OCI-LY1 (cell line): ENCODE results near the gene FGF14.

ENCODE experiments used
- H2AFZ ChIP-seq: fragments of 200-600 bp; sonication (generic), shearing (Covaris generic); 2 replicates; pipeline ENCODE4 v1.6.0; 2014; ENCODE audit warnings: antibody characterized with exemption, mild to moderate bottlenecking, low read length
- H3F3A ChIP-seq: fragments of 200-600 bp; sonication (generic), shearing (Covaris generic); 2 replicates; pipeline ENCODE4 v1.6.0; 2014; ENCODE audit warnings: mild to moderate bottlenecking, antibody characterized with exemption, low read length, moderate library complexity; ENCODE audit not compliant: insufficient read depth
- H3K27ac ChIP-seq: fragments of 200-600 bp; sonication (generic); 2 replicates; pipeline ENCODE4 v1.5.1; 2014; ENCODE audit warnings: low read length, mixed run types, mild to moderate bottlenecking, low read depth; ENCODE audit not compliant: poor library complexity, severe bottlenecking
- H3K27me3 ChIP-seq: fragments of 200-600 bp; sonication (generic); 2 replicates; pipeline ENCODE4 v1.6.0; 2014; ENCODE audit warnings: antibody characterized with exemption, mild to moderate bottlenecking, low read length, moderate library complexity; ENCODE audit not compliant: insufficient read depth
- H3K36me3 ChIP-seq: fragments of 200-600 bp; sonication (generic); 2 replicates; pipeline ENCODE4 v1.6.1; 2014; ENCODE audit warnings: mild to moderate bottlenecking, antibody characterized with exemption, low read length, moderate library complexity, mixed read lengths; ENCODE audit not compliant: insufficient read depth
- H3K4me1 ChIP-seq: fragments of 200-600 bp; sonication (generic); 2 replicates; pipeline ENCODE4 v1.5.1; 2014; ENCODE audit warnings: mild to moderate bottlenecking, low read length, moderate library complexity; ENCODE audit not compliant: insufficient read depth, severe bottlenecking
- H3K4me2 ChIP-seq: fragments of 200-600 bp; sonication (generic), shearing (Covaris generic); 2 replicates; pipeline ENCODE4 v1.6.1; 2014; ENCODE audit warnings: low read length
- H3K4me3 ChIP-seq: fragments of 200-600 bp; sonication (generic); 2 replicates; pipeline ENCODE4 v1.5.1; 2014; ENCODE audit warnings: low read length, low read depth, mild to moderate bottlenecking, mixed read lengths; ENCODE audit not compliant: poor library complexity, severe bottlenecking
- H3K79me2 ChIP-seq: fragments of 200-600 bp; shearing (Covaris generic); 2 replicates; pipeline ENCODE4 v1.6.1; 2016; ENCODE audit warnings: mixed run types, low read length, mixed read lengths; ENCODE audit not compliant: insufficient read depth
- H3K9ac ChIP-seq: fragments of 200-600 bp; sonication (generic), shearing (Covaris generic); 2 replicates; pipeline ENCODE4 v1.6.1; 2014; ENCODE audit warnings: mild to moderate bottlenecking, low read length, mixed read lengths
- H3K9me2 ChIP-seq: fragments of 200-600 bp; sonication (generic), shearing (Covaris generic); 2 replicates; pipeline ENCODE4 v1.6.1; 2014; ENCODE audit warnings: low read depth, mild to moderate bottlenecking, low read length, mixed read lengths
- H3K9me3 ChIP-seq: fragments of 200-600 bp; shearing (Covaris generic); 2 replicates; pipeline ENCODE4 v1.6.1; 2014; ENCODE audit warnings: low read length, mixed read lengths
- H4K20me1 ChIP-seq: fragments of 200-600 bp; sonication (generic), shearing (Covaris generic); 2 replicates; pipeline ENCODE4 v1.6.0; 2016; ENCODE audit warnings: mild to moderate bottlenecking, low read length; ENCODE audit not compliant: insufficient read depth
- EZH2 ChIP-seq: fragments of 200-600 bp; sonication (generic), shearing (Covaris generic); IDR thresholded peaks from 2 replicates; pipeline ENCODE4 v1.8.0; 2017; ENCODE audit warnings: borderline replicate concordance, mixed run types, mild to moderate bottlenecking, antibody characterized with exemption, low read length, moderate library complexity, mixed read lengths
- TF ChIP-seq, protein P1 (sequence below): fragments of 200-600 bp; sonication (generic), shearing (Covaris generic); IDR thresholded peaks from 2 replicates; pipeline ENCODE4 v1.5.1; 2017; ENCODE audit warnings: mild to moderate bottlenecking, antibody characterized with exemption, low read length, moderate library complexity, mixed read lengths

The FGF14 gene

DNA sequence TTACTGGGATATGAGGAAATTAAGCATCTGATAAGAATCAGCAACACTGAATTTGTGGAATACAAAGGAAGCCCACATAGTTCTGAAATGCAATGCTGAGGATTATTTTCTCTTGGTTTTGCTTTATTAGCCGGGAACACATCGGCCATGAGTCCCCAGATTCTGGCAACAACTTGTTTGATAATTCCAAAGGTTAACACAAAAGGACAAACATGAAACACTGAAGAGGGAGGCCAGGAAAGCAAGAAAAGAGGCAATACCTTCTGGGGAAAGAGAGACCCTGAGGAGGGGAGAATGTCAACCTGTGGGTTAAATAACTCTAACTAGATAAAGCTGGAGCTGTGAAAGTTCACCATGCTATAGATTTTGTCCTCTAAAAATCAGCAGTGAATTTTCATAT, 663.5 kb downstream of the FGF14 start:
- H3K36me3 ChIP-seq, result no peaks in the 10 kb centered on the region
- no peak overlapping the region for H2AFZ ChIP-seq
- H3K4me1 ChIP-seq, result peaks cover 13% of the 10 kb centered on the region
- H3K4me3 ChIP-seq, result no peak overlapping the region
- H3K27ac ChIP-seq, result no peak overlapping the region
- TF ChIP-seq, protein P1, sequence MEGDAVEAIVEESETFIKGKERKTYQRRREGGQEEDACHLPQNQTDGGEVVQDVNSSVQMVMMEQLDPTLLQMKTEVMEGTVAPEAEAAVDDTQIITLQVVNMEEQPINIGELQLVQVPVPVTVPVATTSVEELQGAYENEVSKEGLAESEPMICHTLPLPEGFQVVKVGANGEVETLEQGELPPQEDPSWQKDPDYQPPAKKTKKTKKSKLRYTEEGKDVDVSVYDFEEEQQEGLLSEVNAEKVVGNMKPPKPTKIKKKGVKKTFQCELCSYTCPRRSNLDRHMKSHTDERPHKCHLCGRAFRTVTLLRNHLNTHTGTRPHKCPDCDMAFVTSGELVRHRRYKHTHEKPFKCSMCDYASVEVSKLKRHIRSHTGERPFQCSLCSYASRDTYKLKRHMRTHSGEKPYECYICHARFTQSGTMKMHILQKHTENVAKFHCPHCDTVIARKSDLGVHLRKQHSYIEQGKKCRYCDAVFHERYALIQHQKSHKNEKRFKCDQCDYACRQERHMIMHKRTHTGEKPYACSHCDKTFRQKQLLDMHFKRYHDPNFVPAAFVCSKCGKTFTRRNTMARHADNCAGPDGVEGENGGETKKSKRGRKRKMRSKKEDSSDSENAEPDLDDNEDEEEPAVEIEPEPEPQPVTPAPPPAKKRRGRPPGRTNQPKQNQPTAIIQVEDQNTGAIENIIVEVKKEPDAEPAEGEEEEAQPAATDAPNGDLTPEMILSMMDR, result no peak
- TF ChIP-seq EZH2, result no peak
- no peaks in the 10 kb centered on the region for H3K79me2 ChIP-seq
- H3K9ac ChIP-seq, result no peak overlapping the region
- no peaks in the 10 kb centered on the region for H4K20me1 ChIP-seq
- H3K9me3 ChIP-seq, result no peaks in the 10 kb centered on the region
- H3K9me2 ChIP-seq, result no peaks in the 10 kb centered on the region
- no peak overlapping the region for H3K4me2 ChIP-seq
- no peaks in the 10 kb centered on the region for H3F3A ChIP-seq
- no peaks in the 10 kb centered on the region for H3K27me3 ChIP-seq

DNA sequence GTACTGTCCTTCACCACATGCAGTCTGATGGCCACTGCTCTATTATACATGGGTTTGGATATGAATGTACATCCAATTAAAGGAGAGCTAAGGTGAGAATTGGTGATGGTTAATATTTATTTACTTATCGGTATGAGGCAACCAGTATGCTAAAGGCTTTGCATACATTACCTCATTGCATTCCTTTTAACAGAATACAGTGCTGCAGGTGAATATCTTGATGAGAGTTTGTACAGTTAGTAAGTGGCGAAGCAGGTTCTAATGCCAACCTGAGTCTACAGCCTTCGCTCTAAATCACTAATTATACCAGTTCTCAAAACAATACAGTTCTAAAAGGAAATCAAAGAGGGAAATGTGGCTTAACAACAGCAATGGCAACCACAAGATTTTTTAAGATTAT, 665.3 kb downstream of the FGF14 start:
- H3K9me3 ChIP-seq, result no peaks in the 10 kb centered on the region

DNA sequence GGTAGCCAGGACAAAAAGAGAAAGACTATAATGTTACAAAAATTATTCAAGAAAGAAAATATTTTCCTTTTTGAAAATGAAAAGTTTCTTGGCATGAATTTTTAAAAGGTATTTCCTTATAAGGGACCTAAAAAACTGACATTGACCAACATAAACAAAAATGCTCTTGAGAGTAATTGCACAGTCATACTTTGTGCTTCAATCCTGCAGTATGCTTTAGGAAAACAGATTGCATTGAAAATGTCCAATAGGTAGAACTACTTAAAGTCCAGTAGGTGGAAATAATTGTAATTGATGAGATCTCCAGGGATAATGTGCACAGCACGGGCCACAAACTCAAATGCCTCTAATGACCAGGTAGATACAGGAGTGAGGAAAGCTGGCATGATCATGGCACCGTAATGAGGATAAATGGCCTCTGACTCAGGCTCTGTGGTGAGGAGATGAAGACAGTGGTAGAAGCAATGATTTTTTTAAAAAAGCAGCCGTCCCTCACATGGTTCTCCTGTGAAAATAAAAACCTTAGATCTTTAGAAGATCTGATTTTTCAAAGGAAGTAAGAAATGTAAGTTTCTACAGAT, 671.3 kb downstream of the FGF14 start:
- TF ChIP-seq EZH2, result no peak
- TF ChIP-seq, protein P1, result no peak
- Histone ChIP-seq H3K9ac (no peak overlapping the region), H4K20me1 (no peaks in the 10 kb centered on the region), H3K79me2 (no peaks in the 10 kb centered on the region), H3K4me2 (no peak overlapping the region), H3K4me3 (no peak overlapping the region), H3K9me2 (no peaks in the 10 kb centered on the region), H2AFZ (no peak overlapping the region), H3K9me3 (no peaks in the 10 kb centered on the region), H3K27me3 (no peaks in the 10 kb centered on the region), H3F3A (no peaks in the 10 kb centered on the region), H3K4me1 (no peaks in the 10 kb centered on the region), H3K27ac (no peak overlapping the region), H3K36me3 (no peaks in the 10 kb centered on the region)

More for the DNA sequence above, 665.3 kb downstream of the FGF14 start:
- TF ChIP-seq, protein P1, result no peak
- TF ChIP-seq EZH2, result no peak
- H3K4me1 ChIP-seq, result peaks cover 13% of the 10 kb centered on the region
- H4K20me1 ChIP-seq, result no peaks in the 10 kb centered on the region
- H3K9me2 ChIP-seq, result no peaks in the 10 kb centered on the region
- H2AFZ ChIP-seq, result no peak overlapping the region
- H3K79me2 ChIP-seq, result no peaks in the 10 kb centered on the region
- no peaks in the 10 kb centered on the region for H3F3A ChIP-seq
- H3K4me3 ChIP-seq, result no peak overlapping the region
- no peak overlapping the region for H3K27ac ChIP-seq
- H3K4me2 ChIP-seq, result no peak overlapping the region
- no peaks in the 10 kb centered on the region for H3K27me3 ChIP-seq
- no peak overlapping the region for H3K9ac ChIP-seq
- no peaks in the 10 kb centered on the region for H3K36me3 ChIP-seq
